Adrenal gland (tissue), 5 donors: ENCODE results near the gene STARD8.

Experiments
- CTCF ChIP-seq, 6 experiments: fragments of 450-650 bp in 4 of 6; fragments of 200-600 bp in 2 of 6; sonication (generic) in 1 of 6; IDR thresholded peaks; 1 replicate in 5 of 6; 2 replicates in 1 of 6; pipeline versions ENCODE4 v1.5.1 to v1.8.0; 2016 to 2021; ENCODE audit warnings: antibody characterized with exemption in 6 of 6, mild to moderate bottlenecking in 2 of 6, moderate library complexity in 1 of 6
- POLR2A ChIP-seq, 2 donors: fragments of 450-650 bp; IDR thresholded peaks; one replicate each; pipeline ENCODE4 v1.6.1; 2017; ENCODE audit warnings: antibody characterized with exemption in 2 of 2, mild to moderate bottlenecking in 2 of 2, moderate library complexity in 1 of 2
- donor health status: DM: no; HTN: no; CAD: no.

GRCh38 chrX:68753218-68753617 lies 105.8 kb downstream of the STARD8 start:
- no peak for TF ChIP-seq CTCF (IDR thresholded peaks at IDR 0.05)
- TF ChIP-seq POLR2A (IDR thresholded peaks at IDR 0.05) = no peak
